Stimulated activated CD8-positive, alpha-beta memory T cell treated with anti-CD3 and anti-CD28 coated beads, Interleukin-4, amount 100 ng/mL, for 1 hour (primary cell): ENCODE results near the gene ANO6.
"Not testable (repeated sequence)": the region's sequence is repeated elsewhere in the genome, so short reads cannot be mapped to it uniquely, and the experiment has no call there.

Experiments used
- DNase-seq, 2 donors: peaks; one replicate each; pipeline ENCODE4 v3.0.0-alpha.2; 2020; ENCODE audit warnings: low read depth in 2 of 2, low spot score in 1 of 2

ANO6 gene

DNA sequence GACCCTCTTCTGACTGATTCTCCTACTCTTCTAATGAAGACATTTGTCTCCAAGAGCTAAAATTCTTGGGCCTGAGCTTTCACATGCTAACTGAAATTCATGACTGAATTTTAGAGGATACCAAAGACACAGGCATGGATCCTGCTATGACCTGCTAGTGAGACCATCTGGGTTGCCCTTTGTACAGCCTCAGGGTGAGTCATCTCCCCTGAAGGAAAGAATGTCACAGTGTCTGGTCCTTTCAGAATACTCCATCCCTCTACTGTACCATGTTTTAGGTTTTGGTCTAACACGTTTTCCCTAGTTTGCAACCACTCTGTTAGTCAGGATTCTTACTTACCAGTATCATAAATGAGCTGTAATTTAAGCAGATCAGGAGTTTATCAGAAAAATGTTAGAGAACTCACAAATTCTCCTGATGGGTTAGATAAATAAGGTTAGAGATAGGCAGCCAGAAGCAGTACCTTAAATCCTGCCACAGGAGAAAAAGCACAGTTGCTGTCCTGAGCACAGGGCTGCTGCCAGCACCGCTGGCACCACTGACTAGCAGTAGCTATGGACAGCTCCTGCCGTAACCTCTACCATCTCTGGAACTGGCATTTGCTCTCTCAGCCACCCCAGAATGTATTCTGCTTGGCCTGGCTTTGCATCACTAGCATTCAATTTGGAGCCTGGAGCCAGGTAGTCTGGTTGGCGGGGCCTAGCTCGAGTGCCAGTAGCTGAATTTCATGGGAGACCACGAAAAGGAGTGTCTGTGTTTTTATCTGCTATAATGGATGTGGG is 127.6 kb downstream of the ANO6 start:
- DNase-seq = no peak

DNA sequence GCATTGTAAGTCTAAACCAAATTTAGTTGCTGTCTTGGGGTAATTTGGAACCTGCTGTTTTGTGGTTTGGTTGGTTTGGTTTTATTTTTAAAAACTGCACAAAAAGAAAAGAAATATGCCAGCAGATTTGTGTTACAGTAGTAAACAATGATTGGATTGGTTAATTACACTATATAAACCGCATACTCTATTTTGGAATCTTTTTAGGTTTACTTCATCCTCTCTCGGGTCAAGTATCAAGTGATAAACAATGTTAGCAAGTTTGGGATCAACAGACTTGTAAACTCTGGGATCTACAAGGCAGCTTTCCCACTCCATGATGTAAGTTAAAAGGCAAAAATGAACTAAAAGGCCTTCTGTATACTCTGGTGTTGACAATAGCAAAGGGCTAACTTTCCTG is 132.4 kb downstream of the ANO6 start:
- no peak for DNase-seq

DNA sequence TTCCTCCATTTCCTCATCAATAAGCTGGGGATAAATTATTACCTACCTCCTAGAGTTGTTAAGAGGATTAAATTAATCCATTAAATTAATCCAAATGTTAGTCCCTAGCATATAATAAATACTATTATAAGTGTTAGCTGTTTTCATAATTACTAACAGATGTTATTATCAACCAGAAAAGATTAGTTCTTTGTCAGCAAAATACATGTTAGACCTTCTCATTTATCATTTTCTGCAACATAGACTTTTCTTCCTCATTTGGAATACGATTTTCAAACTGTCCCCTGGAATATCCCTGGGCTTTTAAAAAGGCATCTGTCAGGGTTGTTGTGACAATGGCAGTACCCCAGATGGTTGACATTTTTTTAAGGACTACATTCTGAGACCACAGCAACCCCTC is 133.1 kb downstream of the ANO6 start:
- no peak for DNase-seq

DNA sequence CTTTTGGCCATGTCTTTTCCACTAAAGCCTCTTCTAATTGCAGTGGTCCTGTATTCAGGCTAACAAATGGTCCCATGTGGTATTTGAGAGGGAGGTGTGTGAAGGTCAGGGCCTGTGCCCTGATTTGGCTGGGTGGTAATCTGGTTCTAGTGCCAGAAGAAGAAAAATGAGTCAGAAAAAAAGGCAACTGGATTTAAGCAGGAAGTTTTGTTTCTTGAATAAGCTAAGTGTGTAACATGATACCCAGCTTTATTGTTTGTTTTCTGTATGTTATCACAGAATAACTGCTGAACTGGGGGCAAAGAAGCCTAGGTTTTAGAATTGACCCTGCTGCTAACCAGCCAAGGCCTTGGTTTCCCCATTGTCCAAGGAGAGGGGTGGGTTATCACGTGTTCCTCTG is 134.0 kb downstream of the ANO6 start:
- no peak for DNase-seq

DNA sequence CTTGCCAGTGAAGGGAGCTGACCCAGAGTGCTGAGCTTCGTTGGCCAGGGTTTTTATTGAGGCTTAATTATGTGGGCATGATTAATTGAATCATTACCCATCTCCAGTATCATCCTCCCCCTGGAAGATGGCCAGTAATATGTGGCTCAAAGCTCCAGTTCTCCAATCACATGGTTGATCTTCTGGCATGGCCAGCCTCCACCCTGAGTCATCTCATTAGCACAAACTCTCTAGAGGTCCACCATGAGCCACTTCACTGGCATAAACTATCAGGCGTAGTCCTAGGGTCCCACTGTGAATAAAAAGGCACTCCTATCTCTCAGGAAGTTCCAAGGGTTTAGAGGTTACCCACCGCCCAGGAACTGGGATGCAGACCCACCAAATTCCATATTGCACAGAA is 135.0 kb downstream of the ANO6 start:
- DNase-seq = no peak

DNA sequence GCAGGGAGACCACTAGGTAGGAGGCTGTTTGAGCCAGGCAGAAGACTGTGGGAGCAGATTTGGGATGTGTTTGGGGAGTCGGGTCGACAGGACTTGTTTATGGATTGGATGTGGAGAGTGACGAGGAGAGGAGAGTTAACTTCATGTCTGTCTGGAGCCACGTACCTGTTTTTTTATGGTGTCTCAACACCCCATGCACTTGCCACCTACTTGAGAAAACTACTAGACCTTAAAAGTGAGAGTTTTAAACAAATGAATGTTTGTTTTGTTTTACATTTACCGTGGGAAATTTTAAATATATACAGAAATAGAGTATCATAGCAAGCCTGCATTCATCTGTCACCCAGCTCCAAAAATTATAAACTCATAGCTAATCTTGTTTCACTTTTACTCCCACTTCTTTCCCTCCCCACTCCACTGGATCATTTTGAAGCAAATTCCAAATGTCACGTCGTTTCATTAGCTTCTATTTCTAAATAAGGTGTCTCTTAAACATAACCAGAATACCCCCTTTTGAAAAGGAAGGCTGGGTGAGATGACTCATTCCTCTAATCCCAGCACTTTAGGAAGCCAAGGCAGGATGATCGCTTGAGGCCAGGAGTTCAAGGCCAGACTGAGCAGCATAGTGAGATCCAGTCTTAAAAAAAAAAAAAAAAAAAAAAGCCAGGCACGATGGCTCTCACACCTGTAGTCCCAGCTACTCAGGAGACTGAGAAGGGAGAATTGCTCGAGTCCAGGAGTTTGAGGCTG is 136.2 kb downstream of the ANO6 start:
- DNase-seq = no peak

DNA sequence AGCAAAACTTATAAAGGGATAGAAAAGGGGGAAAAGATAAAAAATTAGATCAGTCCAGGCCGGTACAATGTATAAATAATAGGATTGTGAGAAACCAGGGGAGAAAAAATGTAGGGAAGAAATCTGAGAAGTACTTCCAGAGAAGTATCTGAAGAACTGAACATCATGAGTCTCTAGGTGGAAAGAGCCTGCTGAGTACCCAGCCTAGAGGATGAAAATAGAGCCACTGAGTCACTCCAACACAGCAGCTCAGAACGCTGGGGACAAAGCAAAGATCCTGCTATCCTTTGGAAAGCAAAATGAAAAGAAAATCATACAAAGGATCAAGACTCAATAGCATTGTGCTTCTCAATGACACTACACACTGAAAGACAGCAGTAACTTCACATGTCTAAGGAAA is 138.0 kb downstream of the ANO6 start:
- no peak for DNase-seq

DNA sequence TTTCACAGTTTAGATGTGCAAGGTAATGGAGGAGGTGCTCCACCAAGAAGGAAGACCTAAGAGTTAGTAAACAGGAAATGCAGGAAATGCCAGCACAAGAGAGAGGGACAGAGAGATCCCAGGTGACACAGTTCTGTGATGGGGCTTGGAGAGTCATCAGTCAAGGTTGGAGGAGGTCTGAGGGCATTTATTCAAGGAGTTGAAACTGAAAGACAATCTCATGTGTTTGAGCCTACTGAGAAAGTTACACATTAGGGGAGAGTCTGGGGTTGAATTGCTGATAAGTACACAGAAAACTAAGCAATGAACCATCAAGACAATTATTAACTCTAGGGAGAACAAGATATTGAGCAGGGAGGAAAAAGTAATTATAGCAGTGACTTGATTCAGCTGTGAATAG is 138.5 kb downstream of the ANO6 start:
- DNase-seq = no peak

DNA sequence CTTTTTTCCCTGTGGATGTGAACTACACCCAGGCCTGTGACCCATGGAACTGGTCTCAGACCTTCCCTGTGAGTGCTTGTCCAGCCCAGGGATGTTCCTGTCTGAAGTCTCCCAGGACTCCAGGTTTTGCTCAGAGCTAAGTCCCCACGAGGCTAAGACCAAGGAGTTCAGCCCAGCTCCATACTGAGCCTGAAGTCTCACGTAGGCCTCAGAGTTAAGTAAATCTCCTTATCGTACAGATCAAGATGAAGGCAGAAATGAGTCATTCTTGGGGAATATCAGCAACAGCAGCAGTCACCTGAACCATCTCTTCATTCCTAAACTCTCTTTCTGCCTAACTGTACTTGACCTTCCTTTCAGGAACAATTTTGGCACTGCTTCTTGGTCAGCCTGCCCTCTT is 139.8 kb downstream of the ANO6 start:
- no peak for DNase-seq

DNA sequence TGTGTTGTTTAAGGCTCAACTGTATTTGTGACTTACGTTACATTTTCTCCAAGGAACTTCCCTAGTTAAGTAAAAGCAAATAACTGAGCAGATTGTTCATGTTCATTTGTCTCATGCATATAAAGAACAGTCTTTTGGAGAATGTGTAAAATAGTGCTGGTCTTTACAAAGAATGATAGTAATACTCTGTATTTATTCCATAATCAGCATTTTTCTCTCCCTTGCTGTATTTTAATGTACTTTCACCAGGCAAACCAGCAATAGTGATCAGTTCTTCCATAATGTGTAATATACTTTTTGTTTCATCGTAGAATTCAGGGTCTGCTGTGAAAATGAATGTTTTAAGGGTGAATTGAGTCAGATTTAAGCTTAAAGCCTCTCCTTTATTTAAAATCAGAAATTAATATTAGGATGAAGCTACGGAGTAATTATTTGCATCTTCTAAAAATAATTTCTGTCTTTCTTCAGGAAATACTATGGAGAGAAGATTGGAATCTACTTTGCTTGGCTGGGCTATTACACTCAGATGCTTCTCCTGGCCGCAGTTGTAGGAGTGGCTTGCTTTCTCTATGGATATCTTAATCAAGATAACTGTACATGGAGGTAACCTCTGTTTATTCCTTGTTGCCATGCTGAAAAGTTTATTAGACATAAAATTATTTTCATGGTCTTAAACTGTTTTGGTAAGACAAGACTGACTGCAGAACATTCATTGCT is 141.1 kb downstream of the ANO6 start:
- DNase-seq = no peak

DNA sequence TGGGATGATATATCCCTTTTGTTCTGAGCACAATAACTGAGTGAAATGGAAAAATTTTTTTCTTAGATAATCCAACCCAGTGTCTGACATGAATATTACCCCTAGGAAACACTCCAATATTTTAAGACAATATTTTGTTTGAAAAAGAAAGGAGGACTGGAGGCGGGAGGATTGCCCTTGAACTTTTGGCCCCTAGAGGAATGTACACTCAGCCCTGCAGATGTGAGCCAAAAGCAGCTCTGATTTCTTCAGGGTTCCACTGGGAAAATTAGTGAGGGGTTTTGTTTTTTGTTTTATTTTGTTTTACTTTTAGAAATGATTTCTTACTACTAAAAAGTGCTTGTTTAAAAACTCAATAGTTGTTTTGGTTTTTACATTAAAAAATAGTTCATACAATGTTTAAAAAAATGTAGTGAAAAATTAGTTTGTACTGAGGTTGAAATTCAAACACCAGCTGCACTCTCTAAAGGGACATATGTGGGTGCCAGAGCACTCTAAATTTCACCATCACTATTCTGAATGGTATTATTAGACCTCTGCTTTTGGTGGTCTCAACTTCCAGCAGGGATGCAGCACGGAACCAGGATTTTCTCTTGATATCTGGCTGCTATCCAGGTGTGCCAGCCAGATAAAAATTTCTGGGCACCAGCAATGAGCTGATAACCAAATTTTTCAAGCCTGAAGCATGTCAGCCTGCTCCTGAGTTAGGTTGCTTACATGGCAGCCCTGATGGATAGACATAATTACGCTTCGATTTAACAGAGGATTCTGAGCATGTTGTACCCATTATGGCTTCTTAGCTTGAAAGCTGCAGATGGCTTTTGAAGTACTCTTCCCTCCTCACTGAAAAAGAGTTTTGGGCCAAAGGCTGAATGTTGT is 141.9 kb downstream of the ANO6 start:
- DNase-seq = no peak

DNA sequence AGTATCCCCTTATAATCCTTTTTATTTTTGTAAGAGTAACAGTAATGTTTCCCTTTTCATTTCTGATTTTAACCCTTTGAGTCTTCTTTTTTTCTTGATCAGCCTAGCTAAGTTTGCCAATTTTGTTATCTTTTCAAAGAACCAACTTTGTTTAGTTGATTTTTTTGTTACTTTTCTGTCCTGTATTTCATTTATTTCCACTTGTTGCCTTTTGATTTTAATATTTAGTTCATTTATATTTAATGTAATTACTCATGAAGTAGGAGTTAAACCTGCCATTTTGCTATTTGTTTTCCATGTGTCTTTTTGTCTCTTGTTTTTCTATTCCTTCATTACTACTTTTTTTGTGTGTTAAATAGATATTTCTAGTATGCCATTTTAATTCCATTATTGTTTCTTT is 146.4 kb downstream of the ANO6 start:
- no peak for DNase-seq

DNA sequence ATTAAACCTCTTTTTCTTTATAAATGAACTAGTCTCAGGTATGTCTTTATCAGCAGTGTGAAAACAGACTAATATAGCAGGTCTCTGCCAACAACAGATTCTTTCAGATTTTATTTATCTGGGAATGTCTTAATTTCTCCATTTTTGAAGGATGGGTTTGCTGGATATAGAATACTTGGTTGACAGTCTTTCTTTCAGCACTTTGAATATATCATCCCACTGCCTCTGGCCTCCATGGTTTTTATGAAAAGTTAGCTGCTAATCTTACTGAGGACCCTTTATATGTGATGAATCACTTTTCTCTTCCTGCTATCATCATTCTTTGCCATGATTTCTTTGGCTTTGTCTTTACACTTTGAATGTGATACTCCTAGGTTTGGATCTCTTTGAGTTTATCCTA is 148.0 kb downstream of the ANO6 start:
- no peak for DNase-seq

DNA sequence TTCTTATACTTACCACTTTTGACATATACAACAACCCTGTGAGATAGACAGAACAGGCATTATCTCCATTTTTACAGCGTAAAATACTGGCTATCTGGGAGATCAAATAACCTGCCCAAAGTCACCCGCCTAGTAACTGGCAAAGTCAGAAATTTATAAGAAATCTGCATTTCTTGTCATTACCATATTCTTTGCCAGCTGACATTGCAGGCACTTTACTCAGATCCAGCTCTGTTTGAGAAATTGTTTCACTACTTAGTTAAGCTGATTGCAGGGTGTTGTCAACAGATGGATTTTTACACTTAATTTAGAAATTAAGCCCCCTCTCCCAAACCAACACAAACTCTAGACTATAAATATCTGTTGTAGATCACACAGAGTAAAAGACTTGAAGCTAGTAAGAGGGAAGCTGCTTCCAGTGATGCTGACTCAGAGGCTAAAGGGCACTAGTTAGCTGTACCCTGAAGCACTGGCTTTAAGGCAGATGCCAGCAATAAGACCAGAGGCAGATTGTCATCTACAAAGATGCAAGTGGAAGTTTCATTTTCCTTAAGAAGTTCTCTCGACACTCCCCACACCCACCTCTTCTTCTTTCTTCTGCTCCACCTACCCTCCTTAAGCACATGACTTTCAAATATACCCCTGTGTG is 153.1 kb downstream of the ANO6 start:
- no peak for DNase-seq

DNA sequence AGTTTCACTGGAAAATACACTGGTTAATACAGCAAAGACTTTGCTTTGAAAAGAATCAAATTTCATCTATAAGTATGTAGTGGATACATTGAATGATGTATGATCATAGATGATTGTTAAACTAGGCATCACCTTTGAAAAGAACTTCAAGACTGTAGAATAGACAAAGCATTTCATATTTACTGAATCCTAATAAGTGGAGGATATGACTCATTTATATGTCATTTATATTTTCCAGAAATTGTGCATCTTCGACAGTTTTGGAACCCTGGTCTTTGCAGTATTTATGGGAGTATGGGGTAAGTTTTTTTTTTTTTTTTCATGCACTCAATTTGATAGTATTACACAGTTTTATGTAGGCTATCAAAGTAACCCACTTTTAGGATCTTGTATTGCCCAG is 161.9 kb downstream of the ANO6 start:
- no peak for DNase-seq

DNA sequence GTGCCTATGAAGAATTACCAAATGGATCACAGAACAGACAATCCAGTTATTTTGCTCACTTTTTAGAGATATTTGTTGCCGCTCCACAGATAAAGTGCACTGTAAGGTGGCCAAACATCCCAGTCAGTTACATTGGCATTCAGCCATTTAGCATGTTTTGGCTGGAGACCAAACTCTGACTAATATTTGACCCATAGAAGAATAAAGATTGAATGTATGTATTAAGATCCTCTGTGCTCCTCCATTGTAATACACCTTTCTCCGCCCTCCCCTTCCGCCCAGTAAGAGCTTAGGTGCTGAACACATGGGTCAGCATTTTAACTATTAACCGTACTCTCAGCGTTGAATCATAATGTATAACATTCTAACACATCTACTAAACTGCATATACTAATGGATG is 163.4 kb downstream of the ANO6 start:
- no peak for DNase-seq

DNA sequence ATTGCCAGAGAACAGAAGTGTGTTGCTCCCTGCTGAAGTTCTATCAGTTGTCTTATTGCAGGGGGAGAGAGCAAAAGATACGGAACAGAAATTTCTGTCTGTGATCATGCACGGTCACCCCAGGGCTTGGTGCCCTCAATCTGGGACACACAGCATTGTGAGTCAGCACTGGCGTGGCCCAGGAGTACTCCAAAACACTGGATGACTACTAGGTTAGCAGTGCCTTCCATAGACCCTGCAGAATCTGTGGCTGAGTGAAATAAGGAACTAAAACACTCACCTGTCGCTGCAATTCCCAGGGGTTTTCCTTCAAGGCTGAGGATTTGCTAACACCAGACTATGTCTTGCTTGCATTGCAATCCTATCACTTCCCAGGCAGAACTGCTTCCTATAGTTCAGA is 165.5 kb downstream of the ANO6 start:
- no peak for DNase-seq

DNA sequence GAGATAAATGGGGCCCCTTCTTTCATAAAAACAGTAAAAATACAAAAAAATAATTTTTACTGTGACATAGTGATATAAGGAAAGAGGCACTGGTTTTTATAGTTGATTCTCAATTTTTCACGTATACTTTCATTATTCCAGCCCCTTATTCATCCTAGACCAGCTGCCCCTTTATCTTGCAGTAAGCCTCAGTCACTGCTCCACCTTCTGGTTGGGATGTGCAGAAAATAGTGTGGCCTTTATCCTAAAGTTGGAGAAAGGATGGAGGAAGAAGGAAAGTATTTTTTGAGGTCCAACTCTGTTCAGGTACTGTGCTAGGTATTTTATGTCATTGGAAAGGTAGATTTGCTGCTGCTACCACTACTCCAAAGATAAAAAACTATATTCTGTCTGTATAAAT is 172.7 kb downstream of the ANO6 start:
- no peak for DNase-seq

DNA sequence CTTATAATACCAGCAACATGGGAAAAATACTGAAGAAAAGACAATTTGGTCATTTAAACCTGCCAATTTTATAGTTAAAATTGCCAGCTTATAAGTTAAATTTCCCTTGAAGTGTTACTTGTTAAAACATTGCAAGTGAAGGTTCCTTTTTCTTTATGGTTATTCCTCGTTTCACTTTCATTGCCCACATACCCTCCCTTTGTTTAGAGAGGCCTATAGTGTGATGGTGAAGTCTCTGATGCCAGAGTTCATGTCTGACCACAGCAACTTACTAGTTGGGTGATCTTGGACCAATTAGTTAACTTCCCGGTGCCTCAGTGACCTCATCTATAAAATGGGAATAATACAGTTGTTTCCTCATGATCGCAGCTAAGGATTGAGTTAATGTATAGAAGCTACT is 173.5 kb downstream of the ANO6 start:
- no peak for DNase-seq

DNA sequence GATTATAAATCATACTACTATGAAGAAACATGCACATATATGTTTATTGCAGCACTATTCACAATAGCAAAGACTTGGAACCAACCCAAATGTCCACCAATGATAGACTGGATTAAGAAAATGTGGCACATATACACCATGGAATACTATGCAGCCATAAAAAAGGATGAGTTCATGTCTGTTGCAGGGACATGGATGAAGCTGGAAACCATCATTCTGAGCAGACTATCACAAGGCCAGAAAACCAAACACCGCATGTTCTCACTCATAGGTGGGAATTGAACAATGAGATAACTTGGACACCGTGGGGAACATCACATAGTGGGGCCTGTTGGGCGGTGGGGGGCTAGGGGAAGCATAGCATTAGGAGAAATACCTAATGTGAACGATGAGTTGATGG is 181.6 kb downstream of the ANO6 start:
- not testable (repeated sequence) for DNase-seq

DNA sequence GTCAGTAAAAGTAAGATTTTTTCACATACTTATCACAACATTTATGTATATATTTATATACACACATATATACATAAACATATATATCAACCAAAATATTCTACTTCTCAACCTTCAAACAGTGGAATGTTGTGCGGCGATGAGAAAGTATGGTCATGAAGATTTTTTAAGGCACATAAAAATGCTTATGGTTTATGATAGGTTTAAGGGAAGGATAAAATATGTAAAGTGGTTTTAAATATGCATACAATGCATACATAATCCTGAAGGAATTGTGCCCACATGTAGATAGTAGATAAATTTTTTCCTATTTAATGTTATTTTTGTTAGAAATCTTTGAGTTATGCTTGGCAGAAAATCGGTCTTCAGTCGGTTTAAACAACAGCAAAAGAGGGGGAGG is 182.7 kb downstream of the ANO6 start:
- no peak for DNase-seq
